Fibroblast of the conjunctiva (primary cell): ENCODE measurements around the gene ARHGAP28.
"Not testable (repeated sequence)": the region's sequence is repeated elsewhere in the genome, so short reads cannot be mapped to it uniquely, and the experiment has no call there.

Experiments used
- DNase-seq: peaks from one replicate; pipeline ENCODE4 v3.0.0-alpha.2; 2010; ENCODE audit warnings: low read depth

ARHGAP28 gene

GRCh38 chr18:6929370-6930102, 200.0 kb downstream of the ARHGAP28 start:
- DNase-seq = no peak

- DNase-seq = no peak
Measured at GRCh38 chr18:6934859-6935258, 205.3 kb downstream of the ARHGAP28 start.

GRCh38 chr18:6938003-6938402, 208.5 kb downstream of the ARHGAP28 start:
- no peak for DNase-seq

GRCh38 chr18:6938403-6938802, 208.9 kb downstream of the ARHGAP28 start:
- DNase-seq = not testable (repeated sequence)

GRCh38 chr18:6939972-6940371, 210.5 kb downstream of the ARHGAP28 start:
- DNase-seq = no peak

GRCh38 chr18:6940451-6940850, 210.9 kb downstream of the ARHGAP28 start:
- DNase-seq = no peak

- DNase-seq = no peak
Measured at GRCh38 chr18:6941996-6942395, 212.5 kb downstream of the ARHGAP28 start.

- no peak for DNase-seq
Measured at GRCh38 chr18:6942742-6943141, 213.2 kb downstream of the ARHGAP28 start.

- DNase-seq = no peak
Measured at GRCh38 chr18:6943143-6943542, 213.6 kb downstream of the ARHGAP28 start.

- no peak for DNase-seq
Measured at GRCh38 chr18:6947338-6948030, 218.0 kb downstream of the ARHGAP28 start.

GRCh38 chr18:6948281-6949055, 219.0 kb downstream of the ARHGAP28 start:
- DNase-seq = no peak

GRCh38 chr18:6949800-6950586, 220.5 kb downstream of the ARHGAP28 start:
- DNase-seq = no peak

GRCh38 chr18:6950641-6951040, 221.1 kb downstream of the ARHGAP28 start:
- no peak for DNase-seq

GRCh38 chr18:6951336-6952090, 222.0 kb downstream of the ARHGAP28 start:
- no peak for DNase-seq

- no peak for DNase-seq
Measured at GRCh38 chr18:6954501-6954900, 225.0 kb downstream of the ARHGAP28 start.

- no peak for DNase-seq
Measured at GRCh38 chr18:6955304-6955703, 225.8 kb downstream of the ARHGAP28 start.

- DNase-seq = no peak
Measured at GRCh38 chr18:6956495-6956894, 227.0 kb downstream of the ARHGAP28 start.

- DNase-seq = no peak
Measured at GRCh38 chr18:6956999-6957398, 227.5 kb downstream of the ARHGAP28 start.

- no peak for DNase-seq
Measured at GRCh38 chr18:6959110-6959509, 229.6 kb downstream of the ARHGAP28 start.

- no peak for DNase-seq
Measured at GRCh38 chr18:6960124-6960523, 230.6 kb downstream of the ARHGAP28 start.

GRCh38 chr18:6960656-6961055, 231.1 kb downstream of the ARHGAP28 start:
- no peak for DNase-seq
